ENCODE measurements around the gene TSSK3.
"Not testable (repeated sequence)": the region's sequence is repeated elsewhere in the genome, so short reads cannot be mapped to it uniquely, and the experiment has no call there.

TSSK3 gene

GRCh38 chr1:32338637-32339145 is 23.6 kb upstream of the TSSK3 start:
- no peak for DNase-seq (ENCODE audit: low spot score)

DNA sequence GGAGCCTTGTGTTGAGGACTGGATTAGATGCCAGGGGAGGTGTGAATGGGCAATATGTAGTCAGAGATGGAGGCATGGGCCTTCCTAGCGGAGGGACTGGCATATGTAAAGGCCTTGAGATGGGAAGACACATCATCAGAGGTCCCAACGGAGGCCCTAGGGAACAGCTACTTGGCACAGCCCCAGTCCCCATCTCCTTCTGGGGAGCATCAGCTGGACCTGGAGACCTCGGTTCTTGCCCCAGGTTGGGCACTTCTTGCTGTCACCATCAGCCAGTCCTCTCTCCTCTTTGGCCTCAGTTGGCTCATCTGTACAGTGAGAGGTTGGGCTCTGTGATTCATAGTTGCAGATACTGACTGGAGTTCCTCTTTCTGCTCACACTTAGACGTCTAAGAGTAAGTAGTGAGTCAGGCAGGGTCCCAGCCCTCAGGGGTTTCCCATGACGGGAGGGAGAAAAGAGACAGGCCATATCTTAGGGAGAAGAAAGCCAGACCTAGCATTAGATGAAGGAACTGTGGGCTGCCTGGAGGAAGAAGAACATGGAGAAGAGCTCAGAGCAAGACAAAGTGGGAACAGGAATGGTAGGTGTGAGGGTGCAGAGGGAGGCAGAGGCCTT is 22.9 kb upstream of the TSSK3 start:
- no peak for DNase-seq (ENCODE audit: low spot score)

DNA sequence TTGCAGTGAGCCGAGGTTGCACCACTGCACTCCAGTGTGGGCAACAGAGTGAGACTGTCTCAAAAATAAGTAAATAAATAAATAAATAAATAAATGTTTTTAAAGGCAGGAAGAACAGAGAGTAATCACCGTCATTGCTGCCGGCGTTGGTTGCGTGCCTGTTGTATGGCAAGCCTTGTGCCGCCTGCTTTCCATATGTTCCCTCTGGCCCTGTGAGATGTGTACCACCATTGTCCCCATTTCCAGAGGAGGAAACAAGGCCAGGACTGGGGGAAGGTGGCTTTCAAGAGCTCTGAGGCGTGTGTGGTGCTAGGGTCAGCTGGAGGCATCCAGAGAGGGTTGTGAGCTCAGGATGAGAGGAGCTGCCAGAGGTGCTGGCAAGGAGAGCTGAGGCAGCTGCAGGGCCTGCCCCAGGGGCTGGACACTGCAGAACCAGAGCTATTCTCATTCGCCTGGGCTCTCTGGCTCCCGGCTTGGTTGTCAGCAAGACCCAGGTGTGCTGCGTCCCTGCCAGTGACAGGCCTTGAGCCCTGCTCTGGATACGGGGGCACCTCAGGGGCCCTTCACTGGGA is 21.1 kb upstream of the TSSK3 start:
- DNase-seq (ENCODE audit: low spot score), result no peak

- DNase-seq (ENCODE audit: low spot score), result no peak
Measured at GRCh38 chr1:32341971-32342370, 20.4 kb upstream of the TSSK3 start.

GRCh38 chr1:32342704-32343103 is 19.6 kb upstream of the TSSK3 start:
- no peak for DNase-seq (ENCODE audit: low spot score)

GRCh38 chr1:32345289-32345827 is 17.0 kb upstream of the TSSK3 start:
- no peak for DNase-seq (ENCODE audit: low spot score)

GRCh38 chr1:32346532-32347157 is 15.7 kb upstream of the TSSK3 start:
- no peak for DNase-seq (ENCODE audit: low spot score)

DNA sequence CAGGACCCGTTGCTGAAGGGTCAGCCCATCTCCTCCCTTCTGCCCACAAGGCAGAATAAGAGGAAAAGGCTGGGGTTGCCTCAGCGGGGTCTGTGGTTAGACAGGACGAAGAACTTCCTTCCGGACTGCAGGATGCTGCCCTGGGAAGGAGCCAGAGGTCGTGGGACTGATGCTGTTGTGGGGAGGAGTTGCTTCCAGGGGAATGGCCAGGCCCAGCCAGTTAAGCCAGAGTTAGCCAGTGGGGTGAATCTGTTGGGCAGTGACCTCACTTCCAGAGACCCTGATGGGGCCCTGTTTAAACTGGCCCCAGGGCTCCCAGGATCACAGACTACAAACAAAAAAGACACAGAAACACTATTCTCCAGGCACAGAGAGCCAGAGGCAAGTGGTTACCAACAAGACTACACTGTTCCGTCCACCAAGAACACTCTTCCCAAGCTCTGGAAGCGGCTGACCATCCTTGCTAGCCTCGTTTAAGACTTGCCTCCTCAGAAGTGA is 13.1 kb upstream of the TSSK3 start:
- DNase-seq (ENCODE audit: low spot score), result no peak

GRCh38 chr1:32350785-32351398 is 11.4 kb upstream of the TSSK3 start:
- peak; percentile 62 for DNase-seq (ENCODE audit: low spot score)

- peak; percentile 85 for DNase-seq (ENCODE audit: low spot score)
Measured at GRCh38 chr1:32351399-32352238, 10.7 kb upstream of the TSSK3 start.

DNA sequence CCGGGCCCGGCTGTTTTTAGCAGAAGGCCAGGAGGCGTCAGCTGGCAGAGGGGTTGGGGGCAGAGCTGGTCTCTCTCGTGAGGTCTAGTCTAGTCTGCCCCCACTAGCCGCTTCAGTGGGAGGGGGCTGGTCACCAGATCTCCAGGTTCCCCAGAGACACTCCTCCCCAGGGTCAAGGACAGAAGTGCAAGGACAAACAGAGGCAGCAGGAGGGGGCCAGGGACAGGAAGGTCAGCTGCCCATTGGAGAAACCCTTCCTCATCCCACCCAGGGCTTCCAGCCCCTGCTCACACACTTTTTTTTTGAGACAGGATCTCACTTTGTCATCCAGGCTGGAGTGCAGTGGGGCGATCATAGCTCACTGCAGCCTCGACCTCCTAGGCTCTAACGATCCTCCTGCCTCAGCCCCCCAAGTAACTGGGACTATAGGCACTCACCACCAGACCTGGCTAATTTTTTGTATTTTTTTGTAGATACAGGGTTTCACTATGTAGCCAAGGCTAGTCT is 10.0 kb upstream of the TSSK3 start:
- DNase-seq (ENCODE audit: low spot score), result no peak

- no peak for DNase-seq (ENCODE audit: low spot score)
Measured at GRCh38 chr1:32352831-32353383, 9.4 kb upstream of the TSSK3 start.

DNA sequence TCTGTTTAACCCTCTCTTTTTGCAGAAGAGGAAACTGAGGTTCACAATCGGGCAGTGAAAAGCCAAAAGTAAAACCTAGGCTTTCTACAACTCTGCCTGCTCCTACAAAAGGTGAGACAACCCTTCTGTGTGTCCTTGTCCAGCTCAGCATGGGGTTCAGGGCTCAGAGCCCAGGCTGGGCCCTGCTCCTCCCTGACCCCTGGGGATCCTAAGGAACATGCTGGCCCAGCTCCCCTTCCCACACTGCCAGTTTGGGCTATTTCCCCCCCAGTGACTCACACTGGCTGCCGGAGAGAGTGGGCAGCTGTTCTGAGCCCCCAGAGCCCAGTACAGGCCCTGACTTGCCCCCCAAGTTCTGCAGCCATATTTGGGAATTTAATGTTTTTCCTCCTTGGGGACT is 8.9 kb upstream of the TSSK3 start:
- DNase-seq (ENCODE audit: low spot score), result no peak

DNA sequence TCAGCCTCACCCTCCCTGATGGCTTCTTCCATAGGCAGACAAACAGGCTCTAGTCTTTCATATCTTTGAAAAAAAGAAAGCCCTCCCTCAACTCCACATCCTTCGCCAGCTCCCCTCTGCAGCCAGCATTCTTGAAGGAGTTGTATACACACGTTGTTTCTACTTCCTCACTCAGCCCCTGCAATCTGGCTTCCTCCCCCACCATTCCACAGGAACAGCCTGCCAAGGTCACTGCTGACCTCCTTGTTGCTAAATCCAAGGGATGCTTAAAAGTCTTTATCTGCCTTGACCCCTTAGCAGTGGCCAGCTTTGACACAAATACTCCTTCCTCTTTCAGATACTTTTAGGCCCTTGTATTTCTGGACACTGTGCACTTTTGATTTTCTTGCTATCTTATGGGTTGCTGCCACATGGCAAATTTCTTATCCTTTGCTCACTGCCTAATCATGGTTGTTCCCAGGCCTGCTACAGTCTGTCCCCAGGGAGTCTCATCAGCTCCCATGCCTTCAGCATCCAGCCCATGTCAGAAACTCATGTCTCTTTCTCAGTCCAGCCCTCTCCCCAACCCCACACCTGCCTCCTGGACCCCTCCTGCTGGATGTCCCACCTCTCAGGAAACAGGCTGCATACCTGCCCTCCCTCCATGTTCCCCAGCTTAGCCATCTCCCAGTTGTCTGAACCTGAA is 8.3 kb upstream of the TSSK3 start:
- DNase-seq (ENCODE audit: low spot score), result no peak

GRCh38 chr1:32355778-32356177 is 6.6 kb upstream of the TSSK3 start:
- not testable (repeated sequence) for DNase-seq (ENCODE audit: low spot score)

GRCh38 chr1:32356478-32356877 is 5.9 kb upstream of the TSSK3 start:
- no peak for DNase-seq (ENCODE audit: low spot score)

DNA sequence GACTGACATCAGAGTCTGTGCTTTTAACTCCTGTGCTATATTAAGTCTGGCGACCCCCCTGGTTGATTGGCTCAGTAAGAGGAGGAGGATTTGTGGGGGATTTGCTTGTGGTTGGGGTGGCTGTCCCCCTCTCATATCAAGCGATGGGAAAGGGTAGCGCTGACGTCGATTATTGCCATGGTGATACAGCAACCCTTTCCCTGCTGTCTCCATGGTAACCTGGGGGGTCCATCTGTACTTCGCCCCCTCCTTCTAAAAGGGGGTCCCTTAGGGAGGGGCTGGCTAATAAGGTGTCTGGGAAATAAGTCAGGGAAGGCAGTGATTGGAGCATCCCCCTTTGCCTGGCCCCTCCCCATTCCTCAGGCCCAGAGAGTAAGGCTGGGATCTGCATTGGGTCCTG is 4.7 kb upstream of the TSSK3 start:
- DNase-seq (ENCODE audit: low spot score), result no peak

DNA sequence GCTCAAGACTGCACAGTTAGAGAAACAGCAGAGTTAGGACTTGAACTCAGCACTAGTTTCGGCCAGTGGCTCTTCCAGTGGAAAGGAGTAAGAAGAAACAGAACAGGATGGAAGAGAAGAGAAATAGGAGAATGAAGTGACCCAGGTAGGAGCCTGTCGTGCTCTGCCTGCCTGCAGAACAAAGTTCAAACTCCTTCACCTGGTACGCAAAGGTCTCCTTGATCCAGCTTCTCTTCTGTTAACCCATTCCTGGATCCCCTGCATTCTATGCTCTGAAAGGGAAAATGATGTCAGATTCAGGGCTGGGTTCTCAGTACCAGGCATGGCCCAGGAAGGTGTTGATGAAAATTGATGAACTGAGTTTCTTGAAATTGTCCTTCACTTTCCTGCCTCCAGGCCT is 3.9 kb upstream of the TSSK3 start:
- no peak for DNase-seq (ENCODE audit: low spot score)

DNA sequence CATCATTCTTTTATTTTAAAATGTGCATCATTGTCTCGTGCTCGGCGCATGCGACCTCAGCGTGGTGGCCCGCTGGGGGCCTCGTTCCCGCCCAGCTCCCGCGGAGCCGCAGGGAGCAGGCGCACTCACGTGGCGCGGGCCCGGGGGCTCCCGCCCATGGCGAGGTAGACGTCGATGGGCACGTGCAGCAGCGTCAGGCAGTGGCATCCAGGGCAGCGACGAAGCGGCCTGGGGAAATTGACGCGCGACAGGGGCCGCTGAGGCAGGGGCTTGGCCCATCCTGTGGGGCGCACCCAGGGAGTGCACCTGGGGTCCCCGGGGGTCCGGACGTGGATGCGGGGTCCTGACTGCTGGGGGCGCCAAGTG is 1.0 kb upstream of the TSSK3 start:
- DNase-seq (ENCODE audit: low spot score), result no peak

- no peak for DNase-seq (ENCODE audit: low spot score)
Measured at GRCh38 chr1:32361674-32362473, 465 bp upstream of the TSSK3 start.

Measured in HuH-7.5 (cell line).